Smooth muscle cell (in vitro differentiated cells): Measurements from ENCODE around the gene PLCH1. TPM values are rescaled to one million over a fixed set of nuclear protein-coding genes. Genes with fewer than 3 reads are reported as not detected.

ENCODE experiments used
- DNase-seq: peaks from one replicate; lab custom pipeline; 2025; ENCODE audit not compliant: unreplicated experiment; lab: John Stamatoyannopoulos, UW
- H2AFZ ChIP-seq: fragments of 200-600 bp; sonication (generic); 2 replicates; pipeline ENCODE4 v1.6.0; 2016; ENCODE audit warnings: antibody characterized with exemption, low read depth, mild to moderate bottlenecking
- H3F3A ChIP-seq: fragments of 200-600 bp; sonication (generic); 2 replicates; pipeline ENCODE4 v1.6.0; 2017; ENCODE audit warnings: antibody characterized with exemption, low read depth
- H3K27ac ChIP-seq: fragments of 200-600 bp; sonication (generic); 2 replicates; pipeline ENCODE4 v1.5.1; 2016; ENCODE audit warnings: low read depth, mild to moderate bottlenecking
- H3K27me3 ChIP-seq: fragments of 200-600 bp; sonication (generic); 2 replicates; pipeline ENCODE4 v1.6.1; 2016; ENCODE audit warnings: low read depth, mild to moderate bottlenecking
- H3K36me3 ChIP-seq: fragments of 200-600 bp; sonication (generic); 2 replicates; pipeline ENCODE4 v1.5.1; 2016; ENCODE audit warnings: low read depth
- H3K4me1 ChIP-seq: fragments of 200-600 bp; sonication (generic); 2 replicates; pipeline ENCODE4 v1.5.1; 2016; ENCODE audit warnings: low read depth
- H3K4me2 ChIP-seq: fragments of 200-600 bp; sonication (generic); 2 replicates; pipeline ENCODE4 v1.6.0; 2016; ENCODE audit warnings: mild to moderate bottlenecking
- H3K4me3 ChIP-seq: fragments of 200-600 bp; sonication (generic); 2 replicates; pipeline ENCODE4 v1.5.1; 2016; ENCODE audit warnings: mild to moderate bottlenecking
- H3K79me2 ChIP-seq: fragments of 200-600 bp; sonication (generic); 2 replicates; pipeline ENCODE4 v1.6.0; 2016; ENCODE audit warnings: low read depth, mild to moderate bottlenecking
- H3K9ac ChIP-seq: fragments of 200-600 bp; sonication (generic); 2 replicates; pipeline ENCODE4 v1.6.0; 2016; ENCODE audit warnings: low read depth
- H3K9me3 ChIP-seq: fragments of 200-600 bp; sonication (generic); replicated peaks from 2 replicates; pipeline ENCODE4 v1.5.1; 2016; ENCODE audit warnings: low read depth
- H4K20me1 ChIP-seq: fragments of 200-600 bp; sonication (generic); 2 replicates; pipeline ENCODE4 v1.6.0; 2016; ENCODE audit warnings: low read depth
- WGBS: methylation state at CpG from one replicate; pipeline ENCODE4 v1.1.7; 2016; ENCODE audit warnings: low lambda C conversion rate; 5-methylcytosine and 5-hydroxymethylcytosine counted together
- polyA plus RNA-seq: library from polyadenylated mRNA; unstranded; fragments of >200 nt; fragmentation: Nextera tagmentation; extraction: Ambion mirVana; gene quantifications from 2 replicates; pipeline ENCODE4 v1.2.1, GENCODE V29; 2016
- total RNA-seq: library from RNA; depleted of rRNA; stranded (reverse); fragments of >200 nt; gene quantifications from 2 replicates; pipeline ENCODE4 v1.2.3, GENCODE V29; 2014
- TF ChIP-seq, protein P1 (sequence below): fragments of 200-600 bp; sonication (generic); IDR thresholded peaks from 2 replicates; pipeline ENCODE4 v1.5.1; 2017; ENCODE audit warnings: borderline replicate concordance, mild to moderate bottlenecking, antibody characterized with exemption; ENCODE audit not compliant: insufficient read depth, poor library complexity, severe bottlenecking

The PLCH1 gene
- total and polyA plus RNA-seq, 2 experiments from 2014 or later: 0.36 TPM; not detected in 1

DNA sequence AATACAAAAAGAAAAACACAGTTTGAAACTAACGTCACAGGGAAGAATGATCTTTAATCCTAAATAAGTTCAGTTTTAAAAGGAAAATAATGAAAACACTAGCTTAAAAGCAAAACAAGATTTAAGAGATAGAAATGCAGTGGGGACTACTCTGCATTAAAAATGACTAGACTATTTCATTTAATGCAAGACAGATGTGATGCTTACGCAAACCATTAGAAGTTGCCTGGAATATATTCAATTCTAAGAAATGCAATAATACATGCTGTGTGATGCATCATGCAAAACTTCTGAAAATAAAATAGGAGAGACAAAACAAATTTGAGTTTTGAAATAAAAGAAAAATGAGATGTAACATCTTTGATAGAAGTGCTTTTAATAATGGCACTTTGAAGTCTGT is 353.8 kb downstream of the PLCH1 start:
- Histone ChIP-seq H3K4me1 (peaks cover 10% of the 10 kb centered on the region), H3K9ac (no peak overlapping the region), H3K79me2 (no peaks in the 10 kb centered on the region), H3K27me3 (no peaks in the 10 kb centered on the region), H4K20me1 (no peaks in the 10 kb centered on the region), H3K4me2 (no peak overlapping the region), H3K27ac (no peak overlapping the region), H3K4me3 (no peak overlapping the region), H3F3A (peaks cover 4% of the 10 kb centered on the region), H3K9me3 (no peaks in the 10 kb centered on the region), H2AFZ (no peak overlapping the region), H3K36me3 (no peaks in the 10 kb centered on the region)
- WGBS: 82% methylated on average over 2 of the region's 2 CpGs
- DNase-seq: no peak
- TF ChIP-seq, protein P1, sequence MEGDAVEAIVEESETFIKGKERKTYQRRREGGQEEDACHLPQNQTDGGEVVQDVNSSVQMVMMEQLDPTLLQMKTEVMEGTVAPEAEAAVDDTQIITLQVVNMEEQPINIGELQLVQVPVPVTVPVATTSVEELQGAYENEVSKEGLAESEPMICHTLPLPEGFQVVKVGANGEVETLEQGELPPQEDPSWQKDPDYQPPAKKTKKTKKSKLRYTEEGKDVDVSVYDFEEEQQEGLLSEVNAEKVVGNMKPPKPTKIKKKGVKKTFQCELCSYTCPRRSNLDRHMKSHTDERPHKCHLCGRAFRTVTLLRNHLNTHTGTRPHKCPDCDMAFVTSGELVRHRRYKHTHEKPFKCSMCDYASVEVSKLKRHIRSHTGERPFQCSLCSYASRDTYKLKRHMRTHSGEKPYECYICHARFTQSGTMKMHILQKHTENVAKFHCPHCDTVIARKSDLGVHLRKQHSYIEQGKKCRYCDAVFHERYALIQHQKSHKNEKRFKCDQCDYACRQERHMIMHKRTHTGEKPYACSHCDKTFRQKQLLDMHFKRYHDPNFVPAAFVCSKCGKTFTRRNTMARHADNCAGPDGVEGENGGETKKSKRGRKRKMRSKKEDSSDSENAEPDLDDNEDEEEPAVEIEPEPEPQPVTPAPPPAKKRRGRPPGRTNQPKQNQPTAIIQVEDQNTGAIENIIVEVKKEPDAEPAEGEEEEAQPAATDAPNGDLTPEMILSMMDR: no peak

DNA sequence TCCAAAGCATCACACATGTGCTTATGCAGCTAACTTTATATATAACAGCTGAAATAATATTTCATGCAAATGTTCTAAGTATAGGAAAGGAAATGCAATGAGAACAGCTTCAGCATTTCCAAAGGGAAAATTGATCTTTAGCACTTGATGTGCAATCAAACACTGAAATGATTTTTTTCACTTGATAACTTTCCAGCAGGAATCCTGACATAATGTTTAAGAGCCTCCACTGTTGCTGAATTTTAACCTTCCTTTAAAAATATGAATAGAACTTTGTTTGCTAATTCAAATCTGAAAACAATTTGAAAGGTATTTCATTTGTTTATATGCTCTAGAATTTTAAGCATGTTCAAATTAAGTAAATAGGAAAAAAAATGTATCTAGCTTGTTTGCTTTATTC is 354.5 kb downstream of the PLCH1 start:
- H3K4me1 ChIP-seq: peaks cover 10% of the 10 kb centered on the region
- no peak overlapping the region for H2AFZ ChIP-seq
- DNase-seq: no peak
- H3K36me3 ChIP-seq: no peaks in the 10 kb centered on the region
- no peak overlapping the region for H3K9ac ChIP-seq
- H3K4me3 ChIP-seq: no peak overlapping the region
- no peaks in the 10 kb centered on the region for H3K9me3 ChIP-seq
- no peaks in the 10 kb centered on the region for H4K20me1 ChIP-seq
- no peak overlapping the region for H3K4me2 ChIP-seq
- H3K79me2 ChIP-seq: no peaks in the 10 kb centered on the region
- H3F3A ChIP-seq: peaks cover 4% of the 10 kb centered on the region
- H3K27me3 ChIP-seq: no peaks in the 10 kb centered on the region
- TF ChIP-seq, protein P1: no peak
- H3K27ac ChIP-seq: no peak overlapping the region

DNA sequence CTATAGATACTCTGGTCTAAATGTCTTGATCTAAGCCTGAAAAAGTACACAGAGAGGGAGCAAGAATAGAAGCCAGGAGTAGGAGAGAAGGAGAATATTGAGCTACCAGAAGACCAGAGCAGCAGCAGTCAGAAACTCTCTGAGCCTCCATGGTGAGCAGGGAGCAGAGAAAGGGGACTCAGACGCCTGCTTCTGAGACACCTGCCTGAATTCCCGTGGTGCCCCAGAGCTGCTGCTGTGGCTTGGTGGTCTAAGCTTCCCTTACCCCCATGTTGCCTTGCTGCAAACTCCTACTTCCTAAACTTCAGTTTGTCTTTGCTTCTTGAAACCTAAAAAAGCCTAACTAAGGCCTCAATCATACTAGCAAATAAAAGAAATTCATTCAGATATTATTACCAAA is 356.5 kb downstream of the PLCH1 start:
- Histone ChIP-seq H3F3A (peaks cover 4% of the 10 kb centered on the region), H3K36me3 (no peaks in the 10 kb centered on the region), H4K20me1 (no peaks in the 10 kb centered on the region), H2AFZ (no peak overlapping the region), H3K4me2 (no peak overlapping the region), H3K9ac (no peak overlapping the region), H3K9me3 (no peaks in the 10 kb centered on the region), H3K4me1 (peaks cover 14% of the 10 kb centered on the region), H3K27me3 (no peaks in the 10 kb centered on the region), H3K27ac (no peak overlapping the region), H3K79me2 (no peaks in the 10 kb centered on the region), H3K4me3 (no peak overlapping the region)
- TF ChIP-seq, protein P1: no peak
- WGBS: 92% methylated on average over 2 of the region's 2 CpGs
- no peak for DNase-seq

DNA sequence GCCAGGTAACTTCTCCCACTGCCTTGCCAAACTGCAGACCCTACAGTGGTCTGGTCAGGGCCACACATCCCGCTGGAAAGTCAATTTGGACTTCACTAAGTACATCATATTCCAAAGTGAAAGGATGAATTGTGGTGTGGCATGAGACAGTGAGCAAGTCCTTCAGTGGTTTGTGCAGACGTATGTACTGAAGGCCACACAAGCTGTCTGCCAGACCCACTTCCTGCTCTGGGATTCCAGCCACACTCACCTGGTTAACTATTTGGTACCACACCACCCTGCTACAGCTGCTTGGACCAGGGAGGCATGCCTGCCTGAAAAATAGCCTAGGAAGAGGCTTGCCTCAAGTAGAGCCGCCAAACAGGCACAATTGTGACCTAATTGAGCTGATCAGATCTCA is 357.3 kb downstream of the PLCH1 start:
- Histone ChIP-seq H3K36me3 (no peaks in the 10 kb centered on the region), H3K27me3 (no peaks in the 10 kb centered on the region), H4K20me1 (no peaks in the 10 kb centered on the region), H2AFZ (no peak overlapping the region), H3K79me2 (no peaks in the 10 kb centered on the region), H3F3A (peaks cover 4% of the 10 kb centered on the region), H3K9me3 (no peaks in the 10 kb centered on the region), H3K4me3 (no peak overlapping the region), H3K4me2 (no peak overlapping the region), H3K4me1 (peaks cover 21% of the 10 kb centered on the region), H3K9ac (no peak overlapping the region), H3K27ac (no peak overlapping the region)
- DNase-seq: no peak
- TF ChIP-seq, protein P1: no peak
- 83% methylated on average over 3 of the region's 3 CpGs for WGBS
